Stimulated activated CD8-positive, alpha-beta memory T cell treated with anti-CD3 and anti-CD28 coated beads, Interleukin-15, amount 100 ng/mL, for 24 hours (primary cell): Measurements from ENCODE around the gene ANTXRL.
"Not testable (repeated sequence)": the region's sequence is repeated elsewhere in the genome, so short reads cannot be mapped to it uniquely, and the experiment has no call there.

ENCODE experiments used
- DNase-seq: peaks from one replicate; pipeline ENCODE4 v3.0.0-alpha.2; 2020; ENCODE audit warnings: low read depth

The ANTXRL gene

GRCh38 chr10:46286991-46287693, at the start of gene ANTXRL:
TSS of gene ANTXRL (plus strand) at chr10:46286997. CDS start at chr10:46287263, 266 bp downstream.
- no peak for DNase-seq

GRCh38 chr10:46237815-46238510, 48.8 kb upstream of the ANTXRL start:
- DNase-seq, result no peak

- no peak for DNase-seq
These were observed 47.5 kb upstream of the ANTXRL start for GRCh38 chr10:46239247-46239646.

GRCh38 chr10:46239993-46240683, 46.7 kb upstream of the ANTXRL start:
- no peak for DNase-seq

GRCh38 chr10:46240684-46241565, 45.9 kb upstream of the ANTXRL start:
- no peak for DNase-seq

- no peak for DNase-seq
These were observed 41.4 kb upstream of the ANTXRL start for GRCh38 chr10:46245381-46245900.

- not testable (repeated sequence) for DNase-seq
These were observed 40.2 kb upstream of the ANTXRL start for GRCh38 chr10:46246400-46247180.

- DNase-seq, result no peak
These were observed 39.7 kb upstream of the ANTXRL start for GRCh38 chr10:46247181-46247475.

GRCh38 chr10:46247808-46248569, 38.8 kb upstream of the ANTXRL start:
- DNase-seq, result no peak

GRCh38 chr10:46248651-46249146, 38.1 kb upstream of the ANTXRL start:
- DNase-seq, result no peak

GRCh38 chr10:46249617-46250344, 37.0 kb upstream of the ANTXRL start:
- not testable (repeated sequence) for DNase-seq

GRCh38 chr10:46250481-46250880, 36.3 kb upstream of the ANTXRL start:
- no peak for DNase-seq

- no peak for DNase-seq
These were observed 35.6 kb upstream of the ANTXRL start for GRCh38 chr10:46250898-46251856.

GRCh38 chr10:46251857-46252847, 34.6 kb upstream of the ANTXRL start:
- DNase-seq, result no peak

- DNase-seq, result no peak
These were observed 33.5 kb upstream of the ANTXRL start for GRCh38 chr10:46253076-46254006.

GRCh38 chr10:46254007-46254383, 32.8 kb upstream of the ANTXRL start:
- no peak for DNase-seq
